Measurements from ENCODE around the gene SYT14.
"Not testable (repeated sequence)": the region's sequence is repeated elsewhere in the genome, so short reads cannot be mapped to it uniquely, and the experiment has no call there.

Gene SYT14

GRCh38 chr1:210143465-210144062 lies 205.5 kb downstream of the SYT14 start:
- ATAC-seq (replicated peaks; ENCODE audit: extremely low read depth, poor library complexity, severe bottlenecking) = no peak
- H3K4me1 Mint-ChIP-seq = no peaks in the 10 kb centered on the region
- no peaks in the 10 kb centered on the region for H3K9me3 Mint-ChIP-seq
- no peak overlapping the region for H3K27ac Mint-ChIP-seq (ENCODE audit: low read depth)
- DNase-seq (ENCODE audit: low spot score in 2 of 2) = no peak
- no peak overlapping the region for H3K4me3 Mint-ChIP-seq
- H3K27me3 Mint-ChIP-seq = peaks cover 39% of the 10 kb centered on the region
- H3K36me3 Mint-ChIP-seq (ENCODE audit: insufficient read depth) = no peaks in the 10 kb centered on the region

- Mint-ChIP-seq H3K27ac (ENCODE audit: low read depth) (no peak overlapping the region), H3K27me3 (peaks cover 39% of the 10 kb centered on the region), H3K9me3 (no peaks in the 10 kb centered on the region), H3K36me3 (ENCODE audit: insufficient read depth) (no peaks in the 10 kb centered on the region), H3K4me1 (no peaks in the 10 kb centered on the region), H3K4me3 (no peak overlapping the region)
- DNase-seq (ENCODE audit: low spot score in 2 of 2) (no peak), ATAC-seq (replicated peaks; ENCODE audit: extremely low read depth, poor library complexity, severe bottlenecking) (no peak)
Observed at GRCh38 chr1:210144736-210145135, 206.7 kb downstream of the SYT14 start.

- Mint-ChIP-seq H3K27me3 (peaks cover 9% of the 10 kb centered on the region), H3K4me1 (no peaks in the 10 kb centered on the region), H3K36me3 (ENCODE audit: insufficient read depth) (no peaks in the 10 kb centered on the region), H3K9me3 (no peaks in the 10 kb centered on the region), H3K27ac (ENCODE audit: low read depth) (no peak overlapping the region), H3K4me3 (no peak overlapping the region)
- no peak for DNase-seq (ENCODE audit: low spot score in 2 of 2)
- no peak for ATAC-seq (replicated peaks; ENCODE audit: extremely low read depth, poor library complexity, severe bottlenecking)
Observed at GRCh38 chr1:210151052-210151672, 213.1 kb downstream of the SYT14 start.

GRCh38 chr1:210159211-210159610 lies 221.2 kb downstream of the SYT14 start:
- H3K36me3 Mint-ChIP-seq (ENCODE audit: insufficient read depth) = no peaks in the 10 kb centered on the region
- H3K4me3 Mint-ChIP-seq = no peak overlapping the region
- no peaks in the 10 kb centered on the region for H3K9me3 Mint-ChIP-seq
- no peak overlapping the region for H3K27ac Mint-ChIP-seq (ENCODE audit: low read depth)
- H3K4me1 Mint-ChIP-seq = no peaks in the 10 kb centered on the region
- ATAC-seq (replicated peaks; ENCODE audit: extremely low read depth, poor library complexity, severe bottlenecking) (no peak), DNase-seq (ENCODE audit: low spot score in 2 of 2) (no peak)
- H3K27me3 Mint-ChIP-seq = peaks cover 16% of the 10 kb centered on the region

GRCh38 chr1:210170220-210170619 lies 232.2 kb downstream of the SYT14 start:
- Mint-ChIP-seq H3K9me3 (no peaks in the 10 kb centered on the region), H3K36me3 (ENCODE audit: insufficient read depth) (no peaks in the 10 kb centered on the region), H3K27ac (ENCODE audit: low read depth) (no peak overlapping the region), H3K4me3 (no peak overlapping the region), H3K4me1 (no peaks in the 10 kb centered on the region), H3K27me3 (peaks cover 26% of the 10 kb centered on the region)
- ATAC-seq (replicated peaks; ENCODE audit: extremely low read depth, poor library complexity, severe bottlenecking) (no peak), DNase-seq (ENCODE audit: low spot score in 2 of 2) (no peak)

GRCh38 chr1:210174133-210174532 lies 236.1 kb downstream of the SYT14 start:
- Mint-ChIP-seq H3K27me3 (peaks cover 51% of the 10 kb centered on the region), H3K27ac (ENCODE audit: low read depth) (no peak overlapping the region), H3K9me3 (no peaks in the 10 kb centered on the region), H3K4me1 (no peaks in the 10 kb centered on the region), H3K36me3 (ENCODE audit: insufficient read depth) (peaks cover 1% of the 10 kb centered on the region), H3K4me3 (no peak overlapping the region)
- DNase-seq (ENCODE audit: low spot score in 2 of 2) = no peak
- ATAC-seq (replicated peaks; ENCODE audit: extremely low read depth, poor library complexity, severe bottlenecking) = no peak

GRCh38 chr1:210185063-210185462 lies 247.0 kb downstream of the SYT14 start:
- Mint-ChIP-seq H3K4me1 (no peaks in the 10 kb centered on the region), H3K27ac (ENCODE audit: low read depth) (no peak overlapping the region), H3K36me3 (ENCODE audit: insufficient read depth) (peaks cover 1% of the 10 kb centered on the region), H3K9me3 (no peaks in the 10 kb centered on the region), H3K27me3 (peaks cover 28% of the 10 kb centered on the region), H3K4me3 (no peak overlapping the region)
- no peak for DNase-seq (ENCODE audit: low spot score in 2 of 2)
- ATAC-seq (replicated peaks; ENCODE audit: extremely low read depth, poor library complexity, severe bottlenecking) = no peak

- not testable (repeated sequence) for H3K27ac Mint-ChIP-seq (ENCODE audit: low read depth); H3K36me3 Mint-ChIP-seq (ENCODE audit: insufficient read depth); ATAC-seq (replicated peaks; ENCODE audit: extremely low read depth, poor library complexity, severe bottlenecking); H3K27me3 Mint-ChIP-seq; H3K4me3 Mint-ChIP-seq; H3K9me3 Mint-ChIP-seq; DNase-seq (ENCODE audit: low spot score in 2 of 2); H3K4me1 Mint-ChIP-seq
Observed at GRCh38 chr1:210187849-210188606, 250.0 kb downstream of the SYT14 start.

- H3K27me3 Mint-ChIP-seq = no peaks in the 10 kb centered on the region
- no peak for DNase-seq (ENCODE audit: low spot score in 2 of 2)
- no peak overlapping the region for H3K27ac Mint-ChIP-seq (ENCODE audit: low read depth)
- no peaks in the 10 kb centered on the region for H3K9me3 Mint-ChIP-seq
- H3K4me1 Mint-ChIP-seq = no peaks in the 10 kb centered on the region
- no peaks in the 10 kb centered on the region for H3K36me3 Mint-ChIP-seq (ENCODE audit: insufficient read depth)
- H3K4me3 Mint-ChIP-seq = no peak overlapping the region
- no peak for ATAC-seq (replicated peaks; ENCODE audit: extremely low read depth, poor library complexity, severe bottlenecking)
Observed at GRCh38 chr1:210189426-210189825, 251.4 kb downstream of the SYT14 start.

- no peak overlapping the region for H3K4me3 Mint-ChIP-seq
- H3K27ac Mint-ChIP-seq (ENCODE audit: low read depth) = no peak overlapping the region
Observed at GRCh38 chr1:210195635-210196160, 257.7 kb downstream of the SYT14 start.

GRCh38 chr1:210196266-210196665 lies 258.2 kb downstream of the SYT14 start:
- H3K9me3 Mint-ChIP-seq; H3K4me1 Mint-ChIP-seq; ATAC-seq (replicated peaks; ENCODE audit: extremely low read depth, poor library complexity, severe bottlenecking); H3K36me3 Mint-ChIP-seq (ENCODE audit: insufficient read depth); H3K4me3 Mint-ChIP-seq; H3K27me3 Mint-ChIP-seq; DNase-seq (ENCODE audit: low spot score in 2 of 2); H3K27ac Mint-ChIP-seq (ENCODE audit: low read depth): not testable (repeated sequence)

More at GRCh38 chr1:210195635-210196160, 257.7 kb downstream of the SYT14 start:
- Mint-ChIP-seq H3K9me3 (peaks cover 5% of the 10 kb centered on the region), H3K36me3 (ENCODE audit: insufficient read depth) (no peaks in the 10 kb centered on the region), H3K27me3 (no peaks in the 10 kb centered on the region), H3K4me1 (no peaks in the 10 kb centered on the region)
- DNase-seq (ENCODE audit: low spot score in 2 of 2) (no peak), ATAC-seq (replicated peaks; ENCODE audit: extremely low read depth, poor library complexity, severe bottlenecking) (no peak)

GRCh38 chr1:210198840-210199239 lies 260.8 kb downstream of the SYT14 start:
- Mint-ChIP-seq H3K4me3 (no peak overlapping the region), H3K36me3 (ENCODE audit: insufficient read depth) (no peaks in the 10 kb centered on the region), H3K9me3 (peaks cover 5% of the 10 kb centered on the region), H3K27me3 (peaks cover 8% of the 10 kb centered on the region), H3K4me1 (no peaks in the 10 kb centered on the region), H3K27ac (ENCODE audit: low read depth) (no peak overlapping the region)
- no peak for ATAC-seq (replicated peaks; ENCODE audit: extremely low read depth, poor library complexity, severe bottlenecking)
- DNase-seq (ENCODE audit: low spot score in 2 of 2) = no peak

All from central memory CD8-positive, alpha-beta T cell (primary cell).